Stimulated activated CD4-positive, alpha-beta T cell treated with anti-CD3 and anti-CD28 coated beads, Interleukin-15, amount 100 ng/mL, for 24 hours (primary cell): ENCODE results near the gene SH2D3C.
"Not testable (repeated sequence)": the region's sequence is repeated elsewhere in the genome, so short reads cannot be mapped to it uniquely, and the experiment has no call there.

ENCODE experiments used
- DNase-seq: peaks from one replicate; pipeline ENCODE4 v3.0.0-alpha.2; 2020

SH2D3C gene

GRCh38 chr9:127763918-127764384 lies 14.5 kb downstream of the SH2D3C start:
- peak; percentile 48 for DNase-seq

GRCh38 chr9:127762111-127762676 lies 16.3 kb downstream of the SH2D3C start:
- DNase-seq = no peak

DNA sequence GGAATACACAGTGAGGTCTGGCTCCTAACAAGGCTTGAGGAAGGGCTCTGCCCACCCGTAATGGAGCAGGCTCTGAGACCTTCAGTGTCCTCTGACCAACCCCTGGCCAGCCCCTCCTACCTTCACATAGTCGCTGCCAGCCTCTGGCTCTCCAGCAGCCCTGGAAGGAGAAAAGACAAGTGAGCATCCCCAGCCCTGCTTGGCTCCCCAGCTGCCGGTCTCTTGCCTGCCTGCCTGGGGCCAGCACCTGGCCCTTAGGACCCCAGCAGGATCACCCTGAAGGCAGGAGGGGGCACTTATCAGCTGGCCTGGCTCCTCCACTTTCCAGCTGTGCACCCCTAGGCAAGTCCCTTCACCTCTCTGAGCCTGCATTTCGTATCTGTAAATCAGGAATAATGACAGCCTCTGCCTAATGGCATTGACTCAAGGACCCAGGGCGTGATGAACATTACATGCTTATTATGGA lies 16.9 kb downstream of the SH2D3C start:
- DNase-seq = no peak

GRCh38 chr9:127761061-127761460 lies 17.4 kb downstream of the SH2D3C start:
- no peak for DNase-seq

GRCh38 chr9:127758843-127759242 lies 19.6 kb downstream of the SH2D3C start:
- no peak for DNase-seq

DNA sequence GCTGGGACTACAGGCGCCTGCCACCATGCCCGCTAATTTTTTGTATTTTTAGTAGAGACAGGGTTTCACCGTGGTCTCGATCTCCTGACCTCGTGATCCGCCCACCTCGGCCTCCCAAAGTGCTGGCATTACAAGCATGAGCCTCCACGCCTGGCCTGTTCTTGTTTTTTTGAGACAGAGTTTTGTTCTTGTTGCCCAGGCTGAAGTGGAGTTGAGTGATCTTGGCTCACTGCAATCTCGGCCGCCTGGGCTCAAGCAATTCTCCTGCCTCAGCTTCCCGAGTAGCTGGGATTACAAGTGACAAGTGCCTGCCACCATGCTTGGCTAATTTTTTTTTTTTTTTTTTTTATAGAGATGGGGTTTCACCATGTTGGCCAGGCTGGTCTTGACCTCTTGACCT lies 21.7 kb downstream of the SH2D3C start:
- DNase-seq = not testable (repeated sequence)

GRCh38 chr9:127756233-127756632 lies 22.2 kb downstream of the SH2D3C start:
- DNase-seq = no peak

- DNase-seq = no peak
These were observed 23.1 kb downstream of the SH2D3C start for GRCh38 chr9:127755061-127756060.

DNA sequence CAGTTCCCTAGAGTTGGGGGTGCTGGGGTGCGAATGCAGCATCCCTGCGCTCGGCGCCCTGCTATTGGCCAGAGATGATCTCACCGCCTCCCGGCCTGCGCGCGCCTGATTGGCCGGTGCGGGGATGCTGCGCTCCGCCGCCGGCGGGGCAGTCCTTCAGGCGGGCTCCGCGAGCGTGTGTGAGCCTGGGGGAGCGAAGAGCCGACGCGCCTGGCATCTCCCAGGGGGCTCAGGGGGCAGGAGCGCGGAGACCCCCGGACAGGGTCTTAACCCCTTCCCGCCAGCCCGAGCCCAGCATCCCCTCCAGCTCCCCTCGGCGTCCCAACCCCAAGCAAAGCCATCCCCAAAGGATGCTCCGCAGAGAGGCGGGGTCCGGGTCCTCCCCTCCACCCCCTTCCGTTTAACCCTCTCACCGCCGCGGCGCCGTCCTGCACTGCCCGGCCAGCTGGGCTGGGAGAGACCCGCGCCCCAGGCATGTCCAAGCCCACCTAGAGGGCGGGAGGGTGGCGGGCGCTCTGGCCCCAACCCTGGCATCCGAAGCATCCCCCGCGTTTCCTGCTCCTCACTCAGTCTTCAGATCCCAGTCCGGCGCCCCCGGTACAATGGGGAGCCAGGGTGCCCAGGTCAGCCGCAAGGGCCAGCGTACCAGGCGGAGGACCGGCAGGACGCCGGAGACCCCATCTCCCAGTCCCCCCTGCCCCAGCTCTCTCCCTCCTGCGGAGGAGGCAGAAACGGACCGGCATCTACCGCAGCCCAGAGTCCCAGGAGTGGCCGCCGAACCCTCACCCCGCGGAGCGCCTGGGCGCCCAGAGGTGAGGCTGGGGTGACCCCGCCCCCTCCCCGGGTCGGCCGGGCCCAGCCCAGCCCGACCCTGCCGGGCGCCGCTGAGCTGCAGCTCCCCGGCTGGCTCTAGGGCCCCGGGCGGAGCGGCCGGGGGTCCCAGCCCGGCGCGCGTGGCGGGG lies 24.1 kb downstream of the SH2D3C start:
- DNase-seq = no peak

DNA sequence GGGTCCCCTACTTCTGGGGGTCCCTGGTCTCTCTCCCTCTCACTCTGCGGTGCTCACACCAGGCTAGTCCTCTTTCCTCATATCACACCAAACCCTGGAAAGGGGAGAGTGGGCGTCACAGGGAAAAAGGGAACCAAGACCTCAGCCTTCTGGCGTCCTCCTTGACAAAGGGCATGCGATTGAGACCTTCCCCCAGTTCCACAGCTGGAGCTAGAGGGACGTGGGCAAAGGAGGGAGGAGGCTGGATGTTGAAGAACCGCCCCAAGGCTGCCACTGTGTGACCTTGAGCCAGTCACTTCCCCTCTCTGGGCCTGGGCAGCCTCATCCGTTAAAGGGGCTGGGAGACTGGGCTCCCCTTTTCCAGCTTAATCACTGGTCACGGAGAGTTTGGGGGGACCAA lies 24.8 kb downstream of the SH2D3C start:
- no peak for DNase-seq

DNA sequence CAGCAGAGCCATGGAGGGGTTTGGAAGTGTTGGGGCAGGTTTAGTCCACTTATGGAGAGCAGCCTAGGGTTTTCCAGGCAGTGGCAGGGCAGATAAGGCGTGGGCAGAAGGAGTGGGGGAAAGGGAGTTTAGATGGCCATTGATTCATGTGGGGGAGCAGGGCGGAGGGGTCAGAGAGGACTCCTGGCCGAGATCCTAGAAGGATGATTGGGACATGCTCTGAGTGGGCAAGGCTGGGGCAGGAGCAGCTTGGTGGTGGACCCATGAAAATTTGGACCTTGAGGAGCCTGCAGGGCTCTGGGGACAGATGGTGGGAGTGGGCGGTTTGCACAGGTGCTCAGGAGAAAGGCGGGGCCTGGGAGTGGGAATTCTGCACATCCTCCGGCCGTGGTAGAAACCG lies 25.3 kb downstream of the SH2D3C start:
- DNase-seq = no peak

GRCh38 chr9:127751269-127752054 lies 27.0 kb downstream of the SH2D3C start:
- no peak for DNase-seq

GRCh38 chr9:127749090-127749787 lies 29.2 kb downstream of the SH2D3C start:
- no peak for DNase-seq

DNA sequence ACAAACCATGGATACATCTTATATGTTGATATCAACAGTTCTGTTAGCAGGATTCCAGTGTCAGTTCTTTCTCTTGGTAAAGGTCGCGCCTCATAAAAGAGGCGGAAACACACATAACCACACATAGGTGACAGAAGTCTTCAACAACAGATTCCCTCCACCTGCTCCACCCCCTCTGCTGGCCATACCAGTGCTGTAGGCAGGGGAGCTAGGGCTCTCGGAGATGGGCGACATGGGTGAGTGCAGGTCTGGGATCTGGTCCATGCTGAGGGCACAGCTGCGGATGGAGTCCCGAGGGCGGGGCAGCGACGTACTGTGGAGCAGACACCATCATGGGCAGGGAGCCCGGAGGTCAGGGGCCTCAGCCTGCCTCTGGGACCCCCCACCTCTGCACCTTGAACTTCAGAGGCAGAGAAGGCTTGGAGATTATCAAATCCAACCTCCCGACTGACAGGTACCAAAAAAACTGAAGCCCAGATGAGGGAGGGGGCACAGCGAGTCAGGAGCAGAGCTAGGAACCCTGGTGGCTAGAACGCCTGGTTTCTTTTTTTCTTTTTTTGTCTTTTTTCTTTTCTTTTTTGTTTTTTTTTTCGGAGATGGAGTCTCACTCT lies 31.4 kb downstream of the SH2D3C start:
- DNase-seq = peak; percentile 20

DNA sequence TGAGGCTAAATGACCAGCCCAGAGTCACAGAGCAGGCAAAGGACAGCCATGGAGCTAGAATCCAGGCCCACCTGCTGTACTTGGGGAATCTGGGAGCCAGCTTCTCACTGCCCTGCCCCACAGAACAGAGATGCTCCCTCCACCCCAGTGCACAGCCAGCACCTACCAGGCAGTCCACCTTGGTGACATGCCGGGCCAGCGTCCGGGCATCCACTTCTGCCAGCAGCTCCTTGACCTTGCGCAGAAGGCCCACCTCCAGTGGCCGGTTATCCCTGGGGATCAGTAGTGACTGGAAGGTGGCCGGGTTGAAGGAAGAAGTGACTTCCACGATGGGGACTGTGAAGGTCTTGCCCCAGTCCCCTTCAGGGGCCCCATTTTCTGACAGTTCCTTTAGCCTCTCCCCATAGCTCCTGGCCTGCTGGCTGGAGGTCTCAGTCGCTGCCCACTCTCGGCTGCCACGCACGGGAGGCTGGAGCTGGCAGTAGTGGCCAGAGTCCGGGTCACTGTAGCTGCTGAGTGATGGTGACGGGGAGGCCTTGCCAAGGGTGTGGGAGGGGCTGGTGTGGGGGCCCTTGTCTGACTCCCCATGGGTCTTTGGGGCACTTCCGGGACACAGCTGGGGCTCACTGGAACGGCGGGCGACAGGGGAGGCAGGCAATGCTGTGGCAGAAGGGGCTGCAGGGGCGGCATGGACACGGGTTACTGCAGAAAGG lies 33.9 kb downstream of the SH2D3C start:
- no peak for DNase-seq

- no peak for DNase-seq
These were observed 35.9 kb downstream of the SH2D3C start for GRCh38 chr9:127742435-127743088.

DNA sequence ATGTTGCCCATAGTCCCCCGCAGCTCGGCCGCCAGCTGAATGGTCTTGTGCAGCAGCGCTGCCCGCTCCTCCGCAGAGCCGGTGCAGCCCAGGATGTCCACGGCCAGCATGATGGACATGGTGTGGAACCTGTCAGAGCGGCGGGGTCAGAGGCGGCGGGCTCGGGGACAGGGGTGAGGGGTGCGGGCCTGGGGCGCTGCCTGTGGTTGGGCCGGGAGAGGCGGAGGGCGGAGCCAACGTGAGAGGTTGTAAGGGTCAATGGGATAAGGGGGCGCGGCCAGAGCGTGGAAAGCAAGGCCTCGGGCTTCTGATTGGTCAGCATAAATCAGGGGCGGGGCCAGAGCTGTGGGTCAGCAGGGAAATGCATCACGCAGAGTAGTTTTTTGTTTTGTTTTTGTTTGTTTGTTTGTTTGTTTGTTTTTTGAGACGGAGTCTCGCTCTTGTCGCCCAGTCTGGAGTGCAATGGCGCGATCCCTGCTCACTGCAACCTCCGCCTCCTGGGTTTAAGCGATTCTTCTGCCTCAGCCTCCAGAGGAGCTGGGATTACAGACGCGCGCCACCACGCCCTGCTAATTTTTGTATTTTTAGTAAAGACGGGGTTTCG lies 36.5 kb downstream of the SH2D3C start:
- no peak for DNase-seq

- no peak for DNase-seq
These were observed 38.7 kb downstream of the SH2D3C start for GRCh38 chr9:127739614-127740330.

DNA sequence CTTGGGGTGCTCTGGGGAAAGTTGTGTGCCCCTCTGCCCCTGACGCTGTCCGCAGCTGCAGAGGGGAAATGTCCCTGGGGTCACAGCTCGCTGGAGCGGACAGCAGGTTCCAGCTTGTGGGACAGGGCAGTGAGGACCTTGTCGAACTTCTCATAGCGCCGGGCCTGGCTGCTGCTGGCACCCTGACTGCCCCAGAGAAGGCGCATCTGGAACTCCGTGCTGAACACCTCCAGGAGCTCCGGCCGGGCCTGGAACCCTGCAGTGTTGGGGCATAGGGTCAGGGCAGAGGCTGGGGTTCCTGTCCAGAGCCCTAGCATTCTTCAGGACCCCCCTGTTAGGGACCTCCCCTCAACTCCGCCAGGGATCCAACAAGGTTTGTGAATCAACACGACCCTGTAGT lies 39.8 kb downstream of the SH2D3C start:
- no peak for DNase-seq
